Uterus (tissue), 4 donors: ENCODE results near the gene PPP1R3F. TPM values are rescaled to one million over a fixed set of nuclear protein-coding genes. Genes with fewer than 3 reads are reported as not detected.

ENCODE experiments used
- DNase-seq, 2 donors: peaks; one replicate each; pipeline ENCODE4 v3.0.0-alpha.2; 2019 to 2020
- H3K27ac ChIP-seq, 2 donors: fragments of 200-600 bp; sonication (generic); 1 replicate in 1 of 2; 2 replicates in 1 of 2; pipeline ENCODE4 v1.5.1; 2016 to 2018
- H3K27me3 ChIP-seq, 2 donors: fragments of 200-600 bp; sonication (generic); one replicate each; pipeline ENCODE4 v1.5.1; 2018 to 2019; ENCODE audit warnings: control low read depth in 1 of 2
- H3K36me3 ChIP-seq, 2 donors: fragments of 200-600 bp; sonication (generic); one replicate each; pipeline ENCODE4 v1.5.1; 2019; ENCODE audit warnings: control low read depth in 1 of 2
- H3K4me1 ChIP-seq, 2 donors: fragments of 200-600 bp; sonication (generic); one replicate each; pipeline ENCODE4 v1.5.1; 2018 to 2019; ENCODE audit warnings: control low read depth in 1 of 2
- H3K4me3 ChIP-seq, 2 donors: fragments of 200-600 bp; sonication (generic); 1 replicate in 1 of 2; 2 replicates in 1 of 2; pipeline ENCODE4 v1.5.1; 2018 to 2019; ENCODE audit warnings: mild to moderate bottlenecking in 1 of 2
- H3K9me3 ChIP-seq, 2 donors: fragments of 200-600 bp; sonication (generic); one replicate each; pipeline ENCODE4 v1.5.1; 2019; ENCODE audit warnings: control low read depth in 1 of 2
- POLR2A ChIP-seq, 2 donors: fragments of 450-650 bp; IDR thresholded peaks; one replicate each; pipeline ENCODE4 v1.6.1; 2016; ENCODE audit warnings: antibody characterized with exemption in 2 of 2, mild to moderate bottlenecking in 1 of 2, moderate library complexity in 1 of 2
- intact Hi-C: fragments of 100-400 bp; cut with DNase I; formaldehyde crosslinking; loops from one replicate; pipeline ENCODE4 v1.15.1; 2023; ENCODE audit warnings: low total_unique reads
- total RNA-seq, 4 donors: library from RNA; depleted of rRNA in 3 of 4; stranded (reverse); fragments of >200 nt in 3 of 4; gene quantifications; one replicate each; pipeline versions ENCODE4 v1.1.0 to v1.2.4, GENCODE V29; 2014 to 2023
- TF ChIP-seq, protein P1 (sequence below), 4 experiments: fragments of 200-600 bp in 2 of 4; fragments of 450-650 bp in 2 of 4; sonication (generic) in 2 of 4; IDR thresholded peaks; one replicate each; pipeline ENCODE4 v1.5.1; 2016 to 2019; ENCODE audit warnings: antibody characterized with exemption in 4 of 4, mild to moderate bottlenecking in 2 of 4, moderate library complexity in 1 of 4
- donor health status: DM: yes; HTN: yes; CAD: no.

PPP1R3F gene
- total RNA-seq, 4 donors from 2014 or later = 3.3 to 16.5 (median 8.0) TPM

GRCh38 chrX:49271341-49271740 lies 1.7 kb downstream of the PPP1R3F start:
- Histone ChIP-seq H3K36me3 (no peaks in the 10 kb centered on the region), H3K4me3 (no peak overlapping the region), H3K9me3 (no peaks in the 10 kb centered on the region), H3K27me3 (no peaks in the 10 kb centered on the region), H3K4me1 (no peaks in the 10 kb centered on the region), H3K27ac (no peak overlapping the region)
- no peak for DNase-seq
- intact Hi-C loops = no loop called here
- TF ChIP-seq, protein P1, sequence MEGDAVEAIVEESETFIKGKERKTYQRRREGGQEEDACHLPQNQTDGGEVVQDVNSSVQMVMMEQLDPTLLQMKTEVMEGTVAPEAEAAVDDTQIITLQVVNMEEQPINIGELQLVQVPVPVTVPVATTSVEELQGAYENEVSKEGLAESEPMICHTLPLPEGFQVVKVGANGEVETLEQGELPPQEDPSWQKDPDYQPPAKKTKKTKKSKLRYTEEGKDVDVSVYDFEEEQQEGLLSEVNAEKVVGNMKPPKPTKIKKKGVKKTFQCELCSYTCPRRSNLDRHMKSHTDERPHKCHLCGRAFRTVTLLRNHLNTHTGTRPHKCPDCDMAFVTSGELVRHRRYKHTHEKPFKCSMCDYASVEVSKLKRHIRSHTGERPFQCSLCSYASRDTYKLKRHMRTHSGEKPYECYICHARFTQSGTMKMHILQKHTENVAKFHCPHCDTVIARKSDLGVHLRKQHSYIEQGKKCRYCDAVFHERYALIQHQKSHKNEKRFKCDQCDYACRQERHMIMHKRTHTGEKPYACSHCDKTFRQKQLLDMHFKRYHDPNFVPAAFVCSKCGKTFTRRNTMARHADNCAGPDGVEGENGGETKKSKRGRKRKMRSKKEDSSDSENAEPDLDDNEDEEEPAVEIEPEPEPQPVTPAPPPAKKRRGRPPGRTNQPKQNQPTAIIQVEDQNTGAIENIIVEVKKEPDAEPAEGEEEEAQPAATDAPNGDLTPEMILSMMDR (IDR thresholded peaks at IDR 0.05) = no peak
- TF ChIP-seq POLR2A (IDR thresholded peaks at IDR 0.05) = no peak

- no peak overlapping the region for H3K4me3 ChIP-seq
- no peaks in the 10 kb centered on the region for H3K4me1 ChIP-seq
- intact Hi-C loops = no loop called here
- no peaks in the 10 kb centered on the region for H3K27me3 ChIP-seq
- no peaks in the 10 kb centered on the region for H3K9me3 ChIP-seq
- no peak for DNase-seq
- TF ChIP-seq, protein P1 (IDR thresholded peaks at IDR 0.05) = no peak
- no peak for TF ChIP-seq POLR2A (IDR thresholded peaks at IDR 0.05)
- no peaks in the 10 kb centered on the region for H3K36me3 ChIP-seq
- H3K27ac ChIP-seq = no peak overlapping the region
These were observed 2.8 kb downstream of the PPP1R3F start for GRCh38 chrX:49272421-49272820.

GRCh38 chrX:49273181-49273727 lies 3.7 kb downstream of the PPP1R3F start:
- Histone ChIP-seq H3K4me3 (no peak overlapping the region), H3K9me3 (no peaks in the 10 kb centered on the region), H3K27me3 (no peaks in the 10 kb centered on the region), H3K36me3 (no peaks in the 10 kb centered on the region), H3K4me1 (no peaks in the 10 kb centered on the region), H3K27ac (no peak overlapping the region)
- intact Hi-C loops = no loop called here
- TF ChIP-seq, protein P1 (IDR thresholded peaks at IDR 0.05) = no peak
- no peak for TF ChIP-seq POLR2A (IDR thresholded peaks at IDR 0.05)
- DNase-seq = no peak

GRCh38 chrX:49276207-49276606 lies 6.6 kb downstream of the PPP1R3F start:
- H3K4me3 ChIP-seq = no peak overlapping the region
- TF ChIP-seq, protein P1 (IDR thresholded peaks at IDR 0.05) = no peak
- no peak for TF ChIP-seq POLR2A (IDR thresholded peaks at IDR 0.05)
- no peaks in the 10 kb centered on the region for H3K9me3 ChIP-seq
- DNase-seq = no peak
- no peaks in the 10 kb centered on the region for H3K4me1 ChIP-seq
- H3K27ac ChIP-seq = no peak overlapping the region
- intact Hi-C loops = no loop called here
- H3K27me3 ChIP-seq = no peaks in the 10 kb centered on the region
- H3K36me3 ChIP-seq = no peaks in the 10 kb centered on the region

GRCh38 chrX:49276671-49277534 lies 7.3 kb downstream of the PPP1R3F start:
- intact Hi-C loops = no loop called here
- Histone ChIP-seq H3K27ac (peak overlapping the region in 1 of 2 donors; percentile 14), H3K4me3 (no peak overlapping the region), H3K36me3 (no peaks in the 10 kb centered on the region), H3K27me3 (no peaks in the 10 kb centered on the region), H3K4me1 (no peaks in the 10 kb centered on the region), H3K9me3 (no peaks in the 10 kb centered on the region)
- DNase-seq = peak in 1 of 2 donors; percentile 8
- TF ChIP-seq, protein P1 (IDR thresholded peaks at IDR 0.05) = no peak
